ENCODE results near the gene SENP1.

Gene SENP1

GRCh38 chr12:48000878-48001504 lies 104.9 kb downstream of the SENP1 start:
- no peak for DNase-seq (ENCODE audit: low read depth, low spot score)

DNA sequence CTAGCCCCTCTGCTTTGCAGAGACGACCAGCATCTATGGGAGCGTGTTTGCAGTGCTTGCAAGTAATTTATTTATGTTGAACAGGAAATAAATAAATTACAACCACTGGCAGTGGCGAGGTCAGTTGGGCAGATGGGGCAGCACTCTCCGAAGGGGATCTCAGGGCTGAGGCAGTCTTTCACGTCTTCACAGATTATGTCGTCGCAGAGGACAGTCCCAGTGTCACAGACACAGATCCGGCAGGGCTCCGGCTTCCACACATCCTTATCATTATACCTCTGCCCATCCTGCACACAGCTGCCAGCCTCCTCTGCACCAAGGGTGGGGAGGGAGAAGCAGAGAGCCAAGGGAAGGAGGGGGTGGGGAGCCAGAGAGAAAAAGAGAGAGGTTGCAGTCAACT lies 106.1 kb downstream of the SENP1 start:
- no peak for DNase-seq (ENCODE audit: low read depth, low spot score)

GRCh38 chr12:47997321-47997720 lies 108.6 kb downstream of the SENP1 start:
- no peak for DNase-seq (ENCODE audit: low read depth, low spot score)

DNA sequence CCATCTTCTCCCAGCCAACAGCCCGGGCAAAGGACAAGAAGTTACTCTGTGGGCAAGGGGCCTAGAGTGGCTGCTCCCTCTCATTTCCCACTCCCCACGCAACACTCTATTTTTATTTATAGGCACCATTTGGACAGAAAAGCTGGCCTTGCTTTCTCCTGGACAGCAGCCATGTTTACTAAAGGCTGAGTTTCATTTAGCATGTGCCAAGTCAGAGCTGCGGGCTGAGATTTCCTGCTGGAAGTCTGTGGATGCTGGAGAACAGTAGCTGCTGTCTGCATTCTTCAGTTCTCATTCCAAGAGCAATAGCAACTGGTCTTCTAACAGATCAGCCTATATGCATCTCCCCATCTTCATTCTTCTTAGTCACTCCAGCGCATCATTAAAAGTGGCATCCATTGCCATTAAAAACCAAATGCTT lies 109.9 kb downstream of the SENP1 start:
- DNase-seq (ENCODE audit: low read depth, low spot score), result no peak

DNA sequence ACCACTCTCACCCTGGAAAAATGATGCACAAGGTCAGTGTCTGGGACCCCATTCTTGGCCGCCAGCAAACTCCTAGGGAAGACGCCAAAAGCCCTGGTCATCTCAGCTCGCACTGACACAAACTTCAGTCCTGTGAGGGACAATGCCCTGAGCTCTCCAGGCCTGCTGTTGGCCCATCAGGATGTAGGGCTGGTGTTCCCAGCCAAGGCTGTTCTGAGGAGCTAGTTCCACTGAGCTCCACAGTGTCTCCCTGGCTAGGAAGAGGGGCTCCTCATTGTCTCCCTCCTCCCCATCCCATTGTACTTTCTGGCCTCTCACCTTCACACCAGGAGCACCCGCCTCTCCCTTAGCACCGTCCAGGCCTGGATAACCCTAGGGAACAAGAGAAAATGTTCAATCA lies 112.4 kb downstream of the SENP1 start:
- DNase-seq (ENCODE audit: low read depth, low spot score), result no peak
